Measurements from ENCODE around the gene TRPV4. TPM values are rescaled to one million over a fixed set of nuclear protein-coding genes. Genes with fewer than 3 reads are reported as not detected.

TRPV4 gene
- total RNA-seq, 2 donors from 2014 or later: 2.0 to 5.7 TPM

GRCh38 chr12:109817627-109818231 is 15.5 kb downstream of the TRPV4 start:
- no peak for TF ChIP-seq CTCF (IDR thresholded peaks at IDR 0.05)
- Histone ChIP-seq H3K27ac (no peak overlapping the region), H3K4me1 (ENCODE audit: control insufficient read depth in 1 of 2, low read depth in 2 of 2) (peaks cover 0 to 7% of the 10 kb centered on the region in 2 donors), H3K36me3 (no peaks in the 10 kb centered on the region), H3K4me3 (no peak overlapping the region), H3K27me3 (replicated peaks; ENCODE audit: insufficient read depth) (no peaks in the 10 kb centered on the region), H3K9me3 (no peaks in the 10 kb centered on the region)
- ATAC-seq (ENCODE audit: insufficient number of reproducible peaks, low FRiP score, low read depth): no peak
- no peak for DNase-seq (ENCODE audit: low spot score)

- TF ChIP-seq CTCF (IDR thresholded peaks at IDR 0.05): no peak
- H3K4me1 ChIP-seq (ENCODE audit: control insufficient read depth in 1 of 2, low read depth in 2 of 2): no peaks in the 10 kb centered on the region
- no peaks in the 10 kb centered on the region for H3K27me3 ChIP-seq (replicated peaks; ENCODE audit: insufficient read depth)
- H3K27ac ChIP-seq: no peak overlapping the region
- no peak for ATAC-seq (ENCODE audit: insufficient number of reproducible peaks, low FRiP score, low read depth)
- H3K4me3 ChIP-seq: no peak overlapping the region
- H3K9me3 ChIP-seq: no peaks in the 10 kb centered on the region
- H3K36me3 ChIP-seq: no peaks in the 10 kb centered on the region
- DNase-seq (ENCODE audit: low spot score): no peak
Measured at GRCh38 chr12:109816870-109817269, 16.3 kb downstream of the TRPV4 start.

GRCh38 chr12:109815757-109816617 is 17.2 kb downstream of the TRPV4 start:
- no peaks in the 10 kb centered on the region for H3K36me3 ChIP-seq
- no peak overlapping the region for H3K27ac ChIP-seq
- H3K4me3 ChIP-seq: no peak overlapping the region
- no peak for ATAC-seq (ENCODE audit: insufficient number of reproducible peaks, low FRiP score, low read depth)
- no peak for TF ChIP-seq CTCF (IDR thresholded peaks at IDR 0.05)
- H3K4me1 ChIP-seq (ENCODE audit: control insufficient read depth in 1 of 2, low read depth in 2 of 2): no peaks in the 10 kb centered on the region
- DNase-seq (ENCODE audit: low spot score): no peak
- H3K27me3 ChIP-seq (replicated peaks; ENCODE audit: insufficient read depth): no peaks in the 10 kb centered on the region
- H3K9me3 ChIP-seq: no peaks in the 10 kb centered on the region

DNA sequence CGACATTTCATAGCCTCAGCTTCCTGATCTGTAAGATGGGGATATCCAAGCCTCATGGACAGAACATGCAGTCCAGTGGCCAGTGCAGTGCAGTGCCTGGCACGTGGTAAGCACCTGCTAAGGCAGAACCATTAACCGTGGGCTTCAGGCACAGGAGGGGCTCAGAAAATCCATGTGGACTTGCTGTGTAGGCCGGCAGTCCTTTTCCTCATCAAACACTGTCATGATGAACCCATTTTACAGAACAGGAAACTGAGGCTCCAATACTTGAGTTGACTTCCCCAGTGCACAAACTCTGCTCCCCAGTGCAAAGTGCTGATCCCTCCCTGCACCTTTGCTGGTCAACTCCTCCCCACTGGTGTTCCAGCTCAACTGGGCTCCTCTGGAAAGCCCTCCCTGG is 18.0 kb downstream of the TRPV4 start:
- Histone ChIP-seq H3K27me3 (replicated peaks; ENCODE audit: insufficient read depth) (no peaks in the 10 kb centered on the region), H3K4me3 (no peak overlapping the region), H3K9me3 (no peaks in the 10 kb centered on the region), H3K4me1 (ENCODE audit: control insufficient read depth in 1 of 2, low read depth in 2 of 2) (no peaks in the 10 kb centered on the region), H3K36me3 (no peaks in the 10 kb centered on the region), H3K27ac (no peak overlapping the region)
- no peak for TF ChIP-seq CTCF (IDR thresholded peaks at IDR 0.05)
- DNase-seq (ENCODE audit: low spot score) (no peak), ATAC-seq (ENCODE audit: insufficient number of reproducible peaks, low FRiP score, low read depth) (no peak)

- TF ChIP-seq CTCF (IDR thresholded peaks at IDR 0.05): no peak
- no peak for ATAC-seq (ENCODE audit: insufficient number of reproducible peaks, low FRiP score, low read depth)
Measured at GRCh38 chr12:109814600-109815150, 18.5 kb downstream of the TRPV4 start.

More at GRCh38 chr12:109814600-109815150, 18.5 kb downstream of the TRPV4 start:
- Histone ChIP-seq H3K27ac (no peak overlapping the region), H3K4me3 (no peak overlapping the region), H3K36me3 (no peaks in the 10 kb centered on the region), H3K9me3 (no peaks in the 10 kb centered on the region), H3K4me1 (ENCODE audit: control insufficient read depth in 1 of 2, low read depth in 2 of 2) (no peaks in the 10 kb centered on the region), H3K27me3 (replicated peaks; ENCODE audit: insufficient read depth) (no peaks in the 10 kb centered on the region)
- no peak for DNase-seq (ENCODE audit: low spot score)
